Measurements from ENCODE around the gene LIM2.

- no peak for TF ChIP-seq ESRRA (CRISPR knock-in tag; IDR thresholded peaks at IDR 0.05; ENCODE audit: borderline replicate concordance)
- no peak for TF ChIP-seq USF1 (CRISPR knock-in tag; IDR thresholded peaks at IDR 0.05)
- TF ChIP-seq, protein P1, sequence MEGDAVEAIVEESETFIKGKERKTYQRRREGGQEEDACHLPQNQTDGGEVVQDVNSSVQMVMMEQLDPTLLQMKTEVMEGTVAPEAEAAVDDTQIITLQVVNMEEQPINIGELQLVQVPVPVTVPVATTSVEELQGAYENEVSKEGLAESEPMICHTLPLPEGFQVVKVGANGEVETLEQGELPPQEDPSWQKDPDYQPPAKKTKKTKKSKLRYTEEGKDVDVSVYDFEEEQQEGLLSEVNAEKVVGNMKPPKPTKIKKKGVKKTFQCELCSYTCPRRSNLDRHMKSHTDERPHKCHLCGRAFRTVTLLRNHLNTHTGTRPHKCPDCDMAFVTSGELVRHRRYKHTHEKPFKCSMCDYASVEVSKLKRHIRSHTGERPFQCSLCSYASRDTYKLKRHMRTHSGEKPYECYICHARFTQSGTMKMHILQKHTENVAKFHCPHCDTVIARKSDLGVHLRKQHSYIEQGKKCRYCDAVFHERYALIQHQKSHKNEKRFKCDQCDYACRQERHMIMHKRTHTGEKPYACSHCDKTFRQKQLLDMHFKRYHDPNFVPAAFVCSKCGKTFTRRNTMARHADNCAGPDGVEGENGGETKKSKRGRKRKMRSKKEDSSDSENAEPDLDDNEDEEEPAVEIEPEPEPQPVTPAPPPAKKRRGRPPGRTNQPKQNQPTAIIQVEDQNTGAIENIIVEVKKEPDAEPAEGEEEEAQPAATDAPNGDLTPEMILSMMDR (IDR thresholded peaks at IDR 0.05): no peak
- TF ChIP-seq NFE2L1 (CRISPR knock-in tag; IDR thresholded peaks at IDR 0.05): no peak
- no peak for TF ChIP-seq E2F1 (CRISPR knock-in tag; IDR thresholded peaks at IDR 0.05)
- TF ChIP-seq E2F4 (CRISPR knock-in tag; IDR thresholded peaks at IDR 0.05; ENCODE audit: borderline replicate concordance, low read depth): no peak
- no peak for TF ChIP-seq ATF2 (CRISPR knock-in tag; IDR thresholded peaks at IDR 0.05; ENCODE audit: borderline replicate concordance, low read depth)
- TF ChIP-seq FOXJ3 (CRISPR knock-in tag; IDR thresholded peaks at IDR 0.05; ENCODE audit: borderline replicate concordance): no peak
- TF ChIP-seq FOXP1 (CRISPR knock-in tag; IDR thresholded peaks at IDR 0.05; ENCODE audit: borderline replicate concordance): no peak
- TF ChIP-seq ATF1 (CRISPR knock-in tag; IDR thresholded peaks at IDR 0.05): no peak
- no peak for TF ChIP-seq ZNF532 (CRISPR knock-in tag; IDR thresholded peaks at IDR 0.05; ENCODE audit: borderline replicate concordance)
- TF ChIP-seq RELA (CRISPR knock-in tag; IDR thresholded peaks at IDR 0.05; ENCODE audit: borderline replicate concordance): no peak
- no peak for TF ChIP-seq NFYB (CRISPR knock-in tag; conservative IDR thresholded peaks at IDR 0.05; ENCODE audit: low read depth)
These were observed 22.4 kb downstream of the LIM2 start for GRCh38 chr19:51365211-51365964.

Data from WTC11 (cell line).